Neural cell (in vitro differentiated cells): ENCODE data around the gene VN1R5. TPM values are rescaled to one million over a fixed set of nuclear protein-coding genes. Genes with fewer than 3 reads are reported as not detected.

ENCODE experiments used
- H2AFZ ChIP-seq: fragments of 200-600, 300-800 bp; sonication (generic), shearing (Covaris generic); 2 replicates; pipeline ENCODE4 v1.6.0; 2014; ENCODE audit warnings: low read depth, mild to moderate bottlenecking, antibody characterized with exemption, low read length, moderate library complexity
- H3F3A ChIP-seq: fragments of 200-600 bp; shearing (Covaris generic); 2 replicates; pipeline ENCODE4 v1.6.1; 2016; ENCODE audit warnings: mild to moderate bottlenecking, moderate library complexity, mixed read lengths, antibody characterized with exemption, low read length; ENCODE audit not compliant: insufficient read depth, poor library complexity, severe bottlenecking
- H3K27ac ChIP-seq: fragments of 200-600, 300-800 bp; sonication (generic), shearing (Covaris generic); 2 replicates; pipeline ENCODE4 v1.5.1; 2014; ENCODE audit warnings: mild to moderate bottlenecking, low read length, moderate library complexity
- H3K27me3 ChIP-seq: fragments of 300-800, 200-600 bp; sonication (generic), shearing (Covaris generic); 2 replicates; pipeline ENCODE4 v1.6.0; 2014; ENCODE audit warnings: mild to moderate bottlenecking, low read depth, low read length, moderate library complexity; ENCODE audit not compliant: insufficient read depth
- H3K36me3 ChIP-seq: fragments of 300-800, 200-600 bp; sonication (generic), shearing (Covaris generic); 2 replicates; pipeline ENCODE4 v1.5.1; 2014; ENCODE audit warnings: mild to moderate bottlenecking, antibody characterized with exemption, low read length, moderate library complexity; ENCODE audit not compliant: insufficient read depth
- H3K4me2 ChIP-seq: fragments of 300-800, 200-600 bp; sonication (generic), shearing (Covaris generic); 2 replicates; pipeline ENCODE4 v1.6.0; 2014; ENCODE audit warnings: mild to moderate bottlenecking, low read length
- H3K4me3 ChIP-seq: fragments of 300-800, 200-600 bp; sonication (generic), shearing (Covaris generic); 2 replicates; pipeline ENCODE4 v1.5.1; 2014; ENCODE audit warnings: mild to moderate bottlenecking, low read length, moderate library complexity
- H3K79me2 ChIP-seq: fragments of 200-600 bp; shearing (Covaris generic); replicated peaks from 2 replicates; pipeline ENCODE4 v1.6.0; 2014; ENCODE audit warnings: mild to moderate bottlenecking, low read length, moderate library complexity; ENCODE audit not compliant: insufficient read depth
- H3K9ac ChIP-seq: fragments of 300-800, 200-600 bp; sonication (generic), shearing (Covaris generic); 2 replicates; pipeline ENCODE4 v1.6.1; 2016; ENCODE audit warnings: mild to moderate bottlenecking, low read length, mixed read lengths
- H3K9me2 ChIP-seq: fragments of 200-600 bp; shearing (Covaris generic); 2 replicates; pipeline ENCODE4 v1.6.1; 2016; ENCODE audit warnings: mild to moderate bottlenecking, low read length, mixed read lengths; ENCODE audit not compliant: insufficient read depth
- H3K9me3 ChIP-seq: fragments of 200-600, 300-800 bp; sonication (generic), shearing (Covaris generic); 2 replicates; pipeline ENCODE4 v1.6.1; 2016; ENCODE audit warnings: mild to moderate bottlenecking, mixed run types, low read length, moderate library complexity, mixed read lengths
- H4K20me1 ChIP-seq: fragments of 200-600 bp; shearing (Covaris generic); 2 replicates; pipeline ENCODE4 v1.6.1; 2016; ENCODE audit warnings: mild to moderate bottlenecking, mixed run types; ENCODE audit not compliant: insufficient read depth
- EP300 ChIP-seq: fragments of 450-650 bp; conservative IDR thresholded peaks from 2 replicates; pipeline ENCODE4 v1.6.1; 2014; ENCODE audit warnings: antibody characterized with exemption, mild to moderate bottlenecking, moderate library complexity; ENCODE audit not compliant: poor library complexity, severe bottlenecking
- MXI1 ChIP-seq: fragments of 450-650 bp; conservative IDR thresholded peaks from 2 replicates; pipeline ENCODE4 v1.6.1; 2014; ENCODE audit warnings: antibody characterized with exemption, mild to moderate bottlenecking; ENCODE audit not compliant: poor library complexity, severe bottlenecking
- POLR2AphosphoS5 ChIP-seq: IDR thresholded peaks from 2 replicates; pipeline ENCODE4 v1.6.1; 2012
- RAD21 ChIP-seq: fragments of 450-650 bp; conservative IDR thresholded peaks from 2 replicates; pipeline ENCODE4 v1.6.1; 2014; ENCODE audit warnings: antibody characterized with exemption, mild to moderate bottlenecking, moderate library complexity
- REST ChIP-seq: IDR thresholded peaks from 2 replicates; pipeline ENCODE4 v1.6.1; 2012; ENCODE audit warnings: borderline replicate concordance
- SMC3 ChIP-seq: fragments of 450-650 bp; conservative IDR thresholded peaks from 2 replicates; pipeline ENCODE4 v1.6.1; 2014; ENCODE audit warnings: antibody characterized with exemption, mild to moderate bottlenecking, moderate library complexity; ENCODE audit not compliant: poor library complexity
- TAF1 ChIP-seq: IDR thresholded peaks from 2 replicates; pipeline ENCODE4 v1.6.1; 2012; ENCODE audit warnings: low read depth
- polyA plus RNA-seq: library from polyadenylated mRNA; depleted of rRNA; stranded (reverse); fragments of >200 nt; gene quantifications from 2 replicates; pipeline ENCODE4 v1.2.3, GENCODE V29; 2014

The VN1R5 gene
- polyA plus RNA-seq, 1 donor from 2014 or later: not detected

GRCh38 chr1:247295274-247295684 is 39.4 kb downstream of the VN1R5 start:
- Histone ChIP-seq H3K9ac (no peak overlapping the region), H3K27ac (no peak overlapping the region), H3K27me3 (no peaks in the 10 kb centered on the region), H2AFZ (no peak overlapping the region), H3K79me2 (no peaks in the 10 kb centered on the region), H3K36me3 (no peaks in the 10 kb centered on the region), H3K4me2 (no peak overlapping the region), H3K4me3 (no peak overlapping the region), H4K20me1 (no peaks in the 10 kb centered on the region), H3K9me3 (no peaks in the 10 kb centered on the region), H3K9me2 (no peaks in the 10 kb centered on the region), H3F3A (no peaks in the 10 kb centered on the region)
- TF ChIP-seq SMC3: no peak
- no peak for TF ChIP-seq EP300

GRCh38 chr1:247295746-247296145 is 39.9 kb downstream of the VN1R5 start:
- Histone ChIP-seq H3K27ac (no peak overlapping the region), H3K79me2 (no peaks in the 10 kb centered on the region), H3K9me3 (no peaks in the 10 kb centered on the region), H2AFZ (no peak overlapping the region), H3K36me3 (no peaks in the 10 kb centered on the region), H3K9me2 (no peaks in the 10 kb centered on the region), H3F3A (no peaks in the 10 kb centered on the region), H4K20me1 (no peaks in the 10 kb centered on the region), H3K4me3 (no peak overlapping the region), H3K4me2 (no peak overlapping the region), H3K9ac (no peak overlapping the region), H3K27me3 (no peaks in the 10 kb centered on the region)
- no peak for TF ChIP-seq TAF1
- TF ChIP-seq REST: no peak
- TF ChIP-seq RAD21: no peak
- TF ChIP-seq MXI1: no peak

- Histone ChIP-seq H3K79me2 (no peaks in the 10 kb centered on the region), H3K27me3 (no peaks in the 10 kb centered on the region), H3K27ac (no peak overlapping the region), H2AFZ (no peak overlapping the region), H3K4me3 (no peak overlapping the region), H4K20me1 (no peaks in the 10 kb centered on the region), H3K9me2 (no peaks in the 10 kb centered on the region), H3K9ac (no peak overlapping the region), H3K36me3 (no peaks in the 10 kb centered on the region), H3K9me3 (no peaks in the 10 kb centered on the region), H3K4me2 (no peak overlapping the region), H3F3A (no peaks in the 10 kb centered on the region)
- TF ChIP-seq EP300: no peak
- TF ChIP-seq RAD21: no peak
- no peak for TF ChIP-seq POLR2AphosphoS5
- TF ChIP-seq MXI1: no peak
Measured at GRCh38 chr1:247296599-247297180, 40.8 kb downstream of the VN1R5 start.
